ENCODE measurements around the gene DCUN1D3.

DNA sequence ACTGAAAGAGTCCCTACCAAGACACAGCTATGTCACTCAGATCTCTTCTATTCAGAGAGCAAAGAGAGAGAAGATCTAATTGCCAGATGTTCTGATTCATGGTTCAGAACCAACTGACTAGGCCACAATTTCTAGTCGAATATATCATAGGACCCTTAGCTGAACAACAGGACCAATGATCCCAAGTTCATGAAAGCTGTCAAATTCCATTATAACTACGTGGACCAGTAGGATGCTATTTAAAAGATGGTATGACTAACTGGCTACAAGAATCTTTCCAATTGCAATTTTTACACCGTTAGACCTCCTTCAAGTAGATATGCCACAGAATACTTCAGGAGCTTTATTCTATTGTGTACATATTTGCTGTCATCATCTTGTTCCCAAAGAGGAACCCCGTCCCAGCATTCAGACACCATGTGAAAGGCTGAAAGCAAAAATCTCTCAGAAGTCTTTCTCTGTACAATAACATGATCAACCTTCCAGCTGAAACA is 26.0 kb downstream of the DCUN1D3 start:
- TF ChIP-seq POLR2A (IDR thresholded peaks at IDR 0.05) = no peak
- TF ChIP-seq, protein P1, sequence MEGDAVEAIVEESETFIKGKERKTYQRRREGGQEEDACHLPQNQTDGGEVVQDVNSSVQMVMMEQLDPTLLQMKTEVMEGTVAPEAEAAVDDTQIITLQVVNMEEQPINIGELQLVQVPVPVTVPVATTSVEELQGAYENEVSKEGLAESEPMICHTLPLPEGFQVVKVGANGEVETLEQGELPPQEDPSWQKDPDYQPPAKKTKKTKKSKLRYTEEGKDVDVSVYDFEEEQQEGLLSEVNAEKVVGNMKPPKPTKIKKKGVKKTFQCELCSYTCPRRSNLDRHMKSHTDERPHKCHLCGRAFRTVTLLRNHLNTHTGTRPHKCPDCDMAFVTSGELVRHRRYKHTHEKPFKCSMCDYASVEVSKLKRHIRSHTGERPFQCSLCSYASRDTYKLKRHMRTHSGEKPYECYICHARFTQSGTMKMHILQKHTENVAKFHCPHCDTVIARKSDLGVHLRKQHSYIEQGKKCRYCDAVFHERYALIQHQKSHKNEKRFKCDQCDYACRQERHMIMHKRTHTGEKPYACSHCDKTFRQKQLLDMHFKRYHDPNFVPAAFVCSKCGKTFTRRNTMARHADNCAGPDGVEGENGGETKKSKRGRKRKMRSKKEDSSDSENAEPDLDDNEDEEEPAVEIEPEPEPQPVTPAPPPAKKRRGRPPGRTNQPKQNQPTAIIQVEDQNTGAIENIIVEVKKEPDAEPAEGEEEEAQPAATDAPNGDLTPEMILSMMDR (IDR thresholded peaks at IDR 0.05) = no peak

Data from body of pancreas (tissue), 4 donors.